Measurements from ENCODE around the gene TRAFD1. TPM values are rescaled to one million over a fixed set of nuclear protein-coding genes. Genes with fewer than 3 reads are reported as not detected.
"Not testable (repeated sequence)": the region's sequence is repeated elsewhere in the genome, so short reads cannot be mapped to it uniquely, and the experiment has no call there.

The TRAFD1 gene
- total RNA-seq, 2 donors from 2014 or later: 22.8 to 37.2 TPM

GRCh38 chr12:112096667-112097066 lies 28.7 kb upstream of the TRAFD1 start:
- Histone ChIP-seq H3K4me3 (no peak overlapping the region), H3K4me1 (no peaks in the 10 kb centered on the region), H3K9ac (ENCODE audit: low read depth in 2 of 2, low read length in 2 of 2) (no peak overlapping the region), H3K27ac (no peak overlapping the region), H3K27me3 (no peaks in the 10 kb centered on the region), H3K36me3 (no peaks in the 10 kb centered on the region), H3K9me3 (no peaks in the 10 kb centered on the region)
- no peak for DNase-seq
- intact Hi-C loops (cut with DNase I): no loop called here
- TF ChIP-seq, protein P1, sequence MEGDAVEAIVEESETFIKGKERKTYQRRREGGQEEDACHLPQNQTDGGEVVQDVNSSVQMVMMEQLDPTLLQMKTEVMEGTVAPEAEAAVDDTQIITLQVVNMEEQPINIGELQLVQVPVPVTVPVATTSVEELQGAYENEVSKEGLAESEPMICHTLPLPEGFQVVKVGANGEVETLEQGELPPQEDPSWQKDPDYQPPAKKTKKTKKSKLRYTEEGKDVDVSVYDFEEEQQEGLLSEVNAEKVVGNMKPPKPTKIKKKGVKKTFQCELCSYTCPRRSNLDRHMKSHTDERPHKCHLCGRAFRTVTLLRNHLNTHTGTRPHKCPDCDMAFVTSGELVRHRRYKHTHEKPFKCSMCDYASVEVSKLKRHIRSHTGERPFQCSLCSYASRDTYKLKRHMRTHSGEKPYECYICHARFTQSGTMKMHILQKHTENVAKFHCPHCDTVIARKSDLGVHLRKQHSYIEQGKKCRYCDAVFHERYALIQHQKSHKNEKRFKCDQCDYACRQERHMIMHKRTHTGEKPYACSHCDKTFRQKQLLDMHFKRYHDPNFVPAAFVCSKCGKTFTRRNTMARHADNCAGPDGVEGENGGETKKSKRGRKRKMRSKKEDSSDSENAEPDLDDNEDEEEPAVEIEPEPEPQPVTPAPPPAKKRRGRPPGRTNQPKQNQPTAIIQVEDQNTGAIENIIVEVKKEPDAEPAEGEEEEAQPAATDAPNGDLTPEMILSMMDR (IDR thresholded peaks at IDR 0.05): no peak

DNA sequence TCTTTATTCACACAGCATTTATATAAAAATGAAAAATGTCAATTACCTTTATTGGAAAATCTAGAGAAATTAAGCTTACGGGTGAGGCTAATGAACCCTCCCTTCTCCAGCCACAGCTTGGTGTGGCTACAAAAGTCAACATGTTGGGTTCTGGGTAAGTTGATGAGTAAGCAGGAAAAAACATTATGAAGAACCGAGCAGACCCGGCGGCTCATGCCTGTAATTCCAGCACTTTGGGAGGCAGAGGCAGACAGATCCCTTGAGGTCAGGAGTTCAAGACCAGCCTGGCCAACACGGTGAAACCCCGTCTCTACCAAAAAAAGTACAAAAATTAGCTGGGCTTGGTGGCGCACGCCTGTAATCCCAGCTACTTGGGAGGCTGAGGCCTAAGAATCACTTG lies 27.7 kb upstream of the TRAFD1 start:
- Histone ChIP-seq H3K9me3 (no peaks in the 10 kb centered on the region), H3K27me3 (no peaks in the 10 kb centered on the region), H3K4me3 (no peak overlapping the region), H3K4me1 (no peaks in the 10 kb centered on the region), H3K27ac (no peak overlapping the region), H3K9ac (ENCODE audit: low read depth in 2 of 2, low read length in 2 of 2) (no peak overlapping the region), H3K36me3 (no peaks in the 10 kb centered on the region)
- TF ChIP-seq, protein P1 (IDR thresholded peaks at IDR 0.05): no peak
- no peak for DNase-seq
- intact Hi-C loops (cut with DNase I): no loop called here

- H3K27me3 ChIP-seq; H3K4me1 ChIP-seq; H3K27ac ChIP-seq; H3K9me3 ChIP-seq; DNase-seq; H3K9ac ChIP-seq (ENCODE audit: low read depth in 2 of 2, low read length in 2 of 2); intact Hi-C loops (cut with DNase I); H3K4me3 ChIP-seq; H3K36me3 ChIP-seq: not testable (repeated sequence)
Observed at GRCh38 chr12:112100500-112100899, 24.9 kb upstream of the TRAFD1 start.

DNA sequence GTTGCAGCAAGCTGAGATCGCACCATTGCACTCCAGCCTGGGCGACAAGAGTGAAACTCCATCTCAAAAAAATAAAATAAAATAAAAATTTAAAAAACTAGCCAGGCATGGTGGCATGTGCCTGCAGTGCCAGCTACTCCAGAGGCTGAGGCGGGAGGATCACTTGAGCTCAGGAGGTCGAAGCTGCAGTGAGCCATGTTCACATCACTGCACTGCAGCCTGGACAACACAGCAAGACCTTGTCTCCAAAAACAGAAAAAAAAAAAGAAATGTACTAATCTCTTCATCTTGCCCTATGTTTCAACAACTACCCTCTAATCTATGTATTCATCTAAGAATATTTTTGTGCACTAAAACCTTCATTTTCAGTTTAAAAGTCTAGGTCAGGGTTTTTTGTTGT lies 23.2 kb upstream of the TRAFD1 start:
- TF ChIP-seq, protein P1 (IDR thresholded peaks at IDR 0.05): no peak
- H3K27ac ChIP-seq: no peak overlapping the region
- intact Hi-C loops (cut with DNase I): no loop called here
- H3K9me3 ChIP-seq: no peaks in the 10 kb centered on the region
- no peak overlapping the region for H3K4me3 ChIP-seq
- DNase-seq: no peak
- no peaks in the 10 kb centered on the region for H3K27me3 ChIP-seq
- peaks cover 9% of the 10 kb centered on the region for H3K4me1 ChIP-seq
- H3K9ac ChIP-seq (ENCODE audit: low read depth in 2 of 2, low read length in 2 of 2): no peak overlapping the region
- no peaks in the 10 kb centered on the region for H3K36me3 ChIP-seq

GRCh38 chr12:112102746-112103145 lies 22.6 kb upstream of the TRAFD1 start:
- DNase-seq; H3K9ac ChIP-seq (ENCODE audit: low read depth in 2 of 2, low read length in 2 of 2); H3K27me3 ChIP-seq; H3K4me3 ChIP-seq; intact Hi-C loops (cut with DNase I); H3K27ac ChIP-seq; H3K9me3 ChIP-seq; H3K36me3 ChIP-seq: not testable (repeated sequence)
- H3K4me1 ChIP-seq: peaks cover 14% of the 10 kb centered on the region

DNA sequence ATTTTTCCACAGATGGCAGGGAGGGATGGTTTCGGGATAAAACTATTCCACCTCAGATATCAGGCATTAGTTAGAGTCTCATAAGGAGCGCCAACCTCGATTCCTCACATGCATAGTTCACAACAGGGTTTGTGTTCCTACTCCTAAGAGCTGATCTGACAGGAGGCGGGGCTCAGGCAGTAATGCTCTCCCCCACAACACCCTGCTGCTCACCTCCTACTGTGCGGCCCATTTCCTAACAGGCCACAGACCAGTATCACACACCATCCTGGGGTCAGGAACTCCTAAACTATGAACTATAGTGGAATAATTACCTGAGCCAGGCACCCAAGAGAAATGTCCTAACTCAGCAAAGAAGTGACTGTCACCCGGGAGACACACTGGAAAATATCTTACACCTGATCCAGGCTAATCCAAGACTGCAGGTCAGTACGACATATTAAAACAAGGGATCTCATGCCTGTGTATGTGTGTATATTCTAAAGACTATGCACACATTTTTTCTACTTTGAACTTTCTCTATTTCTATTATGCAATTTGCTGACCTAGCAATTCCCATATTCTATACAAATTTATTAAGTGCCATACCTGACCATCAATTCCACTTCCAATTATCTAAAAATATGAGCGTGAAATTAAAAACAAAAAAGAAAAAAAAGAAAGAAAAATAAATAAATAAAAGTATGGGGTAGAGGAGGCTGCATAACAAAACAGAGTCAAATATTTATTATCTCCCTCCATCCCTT lies 21.4 kb upstream of the TRAFD1 start:
- peaks cover 15% of the 10 kb centered on the region for H3K4me1 ChIP-seq
- H3K9me3 ChIP-seq: no peaks in the 10 kb centered on the region
- H3K27ac ChIP-seq: no peak overlapping the region
- H3K36me3 ChIP-seq: no peaks in the 10 kb centered on the region
- intact Hi-C loops (cut with DNase I): no loop called here
- no peaks in the 10 kb centered on the region for H3K27me3 ChIP-seq
- H3K9ac ChIP-seq (ENCODE audit: low read depth in 2 of 2, low read length in 2 of 2): no peak overlapping the region
- no peak overlapping the region for H3K4me3 ChIP-seq
- TF ChIP-seq, protein P1 (IDR thresholded peaks at IDR 0.05): no peak
- DNase-seq: no peak

Data from colonic mucosa (tissue), 4 donors.